ENCODE data around the gene NRF1. TPM values are rescaled to one million over a fixed set of nuclear protein-coding genes. Genes with fewer than 3 reads are reported as not detected.
"Not testable (repeated sequence)": the region's sequence is repeated elsewhere in the genome, so short reads cannot be mapped to it uniquely, and the experiment has no call there.

NRF1 gene
- total RNA-seq, 1 donor from 2014 or later, result 19.0 TPM

GRCh38 chr7:129781928-129782817, 170.7 kb downstream of the NRF1 start:
- no peak for DNase-seq (ENCODE audit: low spot score)

- DNase-seq (ENCODE audit: low spot score), result no peak
Observed at GRCh38 chr7:129782818-129783583, 171.5 kb downstream of the NRF1 start.

GRCh38 chr7:129783584-129783919, 172.0 kb downstream of the NRF1 start:
- DNase-seq (ENCODE audit: low spot score), result no peak

GRCh38 chr7:129784437-129784782, 172.9 kb downstream of the NRF1 start:
- DNase-seq (ENCODE audit: low spot score), result no peak

GRCh38 chr7:129784783-129785684, 173.5 kb downstream of the NRF1 start:
- DNase-seq (ENCODE audit: low spot score), result no peak

- no peak for DNase-seq (ENCODE audit: low spot score)
Observed at GRCh38 chr7:129785685-129786514, 174.4 kb downstream of the NRF1 start.

GRCh38 chr7:129786825-129787563, 175.5 kb downstream of the NRF1 start:
- DNase-seq (ENCODE audit: low spot score), result no peak

GRCh38 chr7:129789000-129789399, 177.5 kb downstream of the NRF1 start:
- no peak for DNase-seq (ENCODE audit: low spot score)

- DNase-seq (ENCODE audit: low spot score), result no peak
Observed at GRCh38 chr7:129789652-129790051, 178.1 kb downstream of the NRF1 start.

GRCh38 chr7:129790136-129790535, 178.6 kb downstream of the NRF1 start:
- DNase-seq (ENCODE audit: low spot score), result no peak

GRCh38 chr7:129792721-129793120, 181.2 kb downstream of the NRF1 start:
- no peak for DNase-seq (ENCODE audit: low spot score)

GRCh38 chr7:129793506-129794310, 182.2 kb downstream of the NRF1 start:
- DNase-seq (ENCODE audit: low spot score), result no peak

- not testable (repeated sequence) for DNase-seq (ENCODE audit: low spot score)
Observed at GRCh38 chr7:129794461-129794860, 182.9 kb downstream of the NRF1 start.

- DNase-seq (ENCODE audit: low spot score), result no peak
Observed at GRCh38 chr7:129796186-129796775, 184.8 kb downstream of the NRF1 start.

- no peak for DNase-seq (ENCODE audit: low spot score)
Observed at GRCh38 chr7:129797214-129797789, 185.8 kb downstream of the NRF1 start.

GRCh38 chr7:129798616-129799349, 187.3 kb downstream of the NRF1 start:
- no peak for DNase-seq (ENCODE audit: low spot score)

- no peak for DNase-seq (ENCODE audit: low spot score)
Observed at GRCh38 chr7:129799350-129799955, 187.9 kb downstream of the NRF1 start.

GRCh38 chr7:129800901-129801300, 189.4 kb downstream of the NRF1 start:
- no peak for DNase-seq (ENCODE audit: low spot score)
